Effector memory CD8-positive, alpha-beta T cell (primary cell): ENCODE measurements around the gene DPM2.

Source experiments
- ATAC-seq: fragments of 150-1000 bp; cut with Tn5 transposase; replicated peaks from 2 replicates; pipeline ENCODE4 v1.10.0; 2021; ENCODE audit warnings: mild to moderate bottlenecking, moderate library complexity
- DNase-seq, 3 experiments: peaks; one replicate each; pipeline ENCODE4 v3.0.0; 2021
- H3K27ac Mint-ChIP-seq, 2 donors: one replicate each; pipeline ENCODE4 v1.8.0; 2022; ENCODE audit warnings: mild to moderate bottlenecking in 2 of 2, mixed read lengths in 2 of 2, moderate library complexity in 2 of 2
- H3K27me3 Mint-ChIP-seq, 2 donors: one replicate each; pipeline ENCODE4 v1.8.0; 2022; ENCODE audit warnings: mixed read lengths in 2 of 2
- H3K36me3 Mint-ChIP-seq: one replicate; pipeline ENCODE4 v1.8.0; 2022; ENCODE audit warnings: mild to moderate bottlenecking, moderate library complexity, mixed read lengths; ENCODE audit not compliant: insufficient read depth
- H3K4me1 Mint-ChIP-seq, 2 donors: one replicate each; pipeline ENCODE4 v1.8.0; 2022; ENCODE audit warnings: low read depth in 2 of 2, mixed read lengths in 2 of 2
- H3K4me3 Mint-ChIP-seq, 2 donors: one replicate each; pipeline ENCODE4 v1.8.0; 2022; ENCODE audit warnings: mild to moderate bottlenecking in 2 of 2, mixed read lengths in 2 of 2, moderate library complexity in 2 of 2
- H3K9me3 Mint-ChIP-seq, 2 donors: one replicate each; pipeline ENCODE4 v1.8.0; 2022; ENCODE audit warnings: mixed read lengths in 2 of 2

The DPM2 gene

GRCh38 chr9:127943011-127943662 is 5.5 kb upstream of the DPM2 start:
- peak overlapping the region in 1 of 2 donors; percentile 19 for H3K4me3 Mint-ChIP-seq
- H3K36me3 Mint-ChIP-seq, result peaks cover 80% of the 10 kb centered on the region
- no peaks in the 10 kb centered on the region for H3K27me3 Mint-ChIP-seq
- peaks cover 12 to 19% of the 10 kb centered on the region in 2 donors for H3K4me1 Mint-ChIP-seq
- peak overlapping the region; percentile 1 to 15 for H3K27ac Mint-ChIP-seq
- DNase-seq, result no peak
- ATAC-seq, result no peak
- no peaks in the 10 kb centered on the region for H3K9me3 Mint-ChIP-seq

DNA sequence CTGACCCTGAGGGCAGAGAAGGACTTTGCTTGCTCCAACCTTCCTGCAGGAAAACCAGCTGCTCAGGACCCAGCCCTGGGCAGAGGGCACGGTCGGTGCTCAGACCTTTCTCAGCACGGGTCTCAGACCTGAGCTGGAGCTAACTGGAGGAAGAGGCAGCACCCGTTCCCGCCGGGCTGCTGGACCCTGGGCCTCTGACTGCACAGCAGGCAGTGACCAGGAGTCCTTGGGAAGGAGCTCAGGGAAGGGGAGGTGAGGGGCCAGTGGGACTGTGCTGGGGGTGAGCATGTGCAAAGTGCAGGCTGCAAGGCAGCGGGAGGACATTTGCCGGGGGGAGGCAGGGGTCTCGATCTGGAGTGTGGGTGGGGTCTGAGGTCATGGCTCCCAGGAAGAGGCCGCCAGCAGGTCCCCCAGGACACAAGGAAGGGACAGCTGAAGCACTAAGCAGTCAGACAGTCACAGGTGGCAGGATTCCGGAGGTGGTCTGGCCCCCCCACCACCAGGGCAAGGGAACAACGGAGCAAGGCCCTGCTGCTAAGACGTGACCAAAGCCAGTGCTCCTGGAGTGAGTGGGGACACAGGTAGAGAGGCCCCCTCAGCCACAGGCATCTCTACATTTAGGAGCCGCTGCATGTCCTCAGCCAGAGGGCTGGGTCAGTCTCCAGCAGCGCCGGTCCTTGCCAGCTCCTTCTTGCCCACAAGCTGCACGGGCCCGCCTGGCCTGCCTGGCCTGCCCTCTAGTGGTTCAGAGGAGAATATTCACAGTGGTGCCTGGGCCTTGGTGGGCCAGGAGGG is 4.8 kb upstream of the DPM2 start:
- Mint-ChIP-seq H3K9me3 (no peaks in the 10 kb centered on the region), H3K4me1 (peaks cover 14 to 19% of the 10 kb centered on the region in 2 donors), H3K4me3 (no peak overlapping the region), H3K36me3 (peaks cover 80% of the 10 kb centered on the region), H3K27ac (peak overlapping the region; percentile 1 to 15), H3K27me3 (no peaks in the 10 kb centered on the region)
- ATAC-seq (peak; percentile 56), DNase-seq (peak; percentile 40 to 56 (median 46))

GRCh38 chr9:127941961-127942215 is 4.2 kb upstream of the DPM2 start:
- no peak for DNase-seq
- Mint-ChIP-seq H3K4me3 (no peak overlapping the region), H3K27ac (peak overlapping the region in 1 of 2 donors; percentile 55), H3K4me1 (peaks cover 18 to 24% of the 10 kb centered on the region in 2 donors), H3K9me3 (no peaks in the 10 kb centered on the region), H3K36me3 (peaks cover 82% of the 10 kb centered on the region), H3K27me3 (no peaks in the 10 kb centered on the region)
- ATAC-seq, result no peak

DNA sequence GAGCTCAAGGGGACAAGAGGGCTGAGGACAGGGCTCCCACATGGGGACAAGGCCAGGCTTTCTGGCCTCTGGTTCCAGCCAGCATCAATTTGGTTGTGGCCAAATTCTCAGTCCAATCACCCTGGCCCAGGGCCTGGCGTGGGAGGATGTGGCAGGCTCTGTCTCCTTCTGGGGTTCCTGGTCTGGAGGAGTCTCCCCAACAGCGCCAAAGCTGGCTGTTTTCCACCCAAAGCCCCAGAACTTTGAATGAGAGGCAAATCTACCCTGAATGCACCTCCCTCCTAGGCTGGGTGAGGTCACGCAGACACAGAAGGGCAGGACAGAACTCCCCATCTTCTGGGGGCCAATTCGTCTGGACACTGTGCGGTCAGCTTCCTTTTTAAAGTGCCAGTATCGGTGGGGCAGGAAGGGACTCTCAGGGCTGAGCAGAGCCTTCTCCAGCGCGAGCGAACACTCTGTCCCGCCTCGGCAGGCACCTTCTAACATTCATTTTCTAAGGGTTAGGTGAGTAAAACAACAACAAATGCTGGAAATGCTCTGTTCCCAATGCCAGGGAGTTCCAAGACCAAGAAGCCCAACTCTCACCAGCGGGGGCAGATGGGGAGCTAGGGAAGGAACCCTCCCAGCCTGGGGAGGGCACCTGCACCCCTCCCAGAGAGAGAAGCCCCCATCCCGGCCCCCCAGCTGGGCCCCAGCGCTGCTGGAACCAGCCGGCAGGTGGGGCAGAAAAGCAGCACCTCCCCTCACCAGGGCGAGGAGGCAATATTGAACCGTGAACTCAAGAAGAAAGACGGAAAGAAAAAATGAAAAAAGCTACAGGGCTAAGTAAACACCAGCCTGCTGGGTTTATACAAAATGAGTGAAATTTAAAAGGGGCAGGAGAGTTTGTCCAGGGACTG is 3.7 kb upstream of the DPM2 start:
- no peaks in the 10 kb centered on the region for H3K27me3 Mint-ChIP-seq
- peak overlapping the region in 1 of 2 donors; percentile 55 for H3K27ac Mint-ChIP-seq
- peaks cover 81% of the 10 kb centered on the region for H3K36me3 Mint-ChIP-seq
- no peak overlapping the region for H3K4me3 Mint-ChIP-seq
- H3K4me1 Mint-ChIP-seq, result peaks cover 24 to 30% of the 10 kb centered on the region in 2 donors
- no peak for ATAC-seq
- H3K9me3 Mint-ChIP-seq, result no peaks in the 10 kb centered on the region
- DNase-seq, result no peak

GRCh38 chr9:127940593-127940992 is 2.9 kb upstream of the DPM2 start:
- Mint-ChIP-seq H3K9me3 (no peaks in the 10 kb centered on the region), H3K27ac (peak overlapping the region in 1 of 2 donors; percentile 49), H3K27me3 (no peaks in the 10 kb centered on the region), H3K4me1 (peaks cover 31 to 37% of the 10 kb centered on the region in 2 donors), H3K4me3 (no peak overlapping the region), H3K36me3 (peaks cover 78% of the 10 kb centered on the region)
- ATAC-seq (no peak), DNase-seq (no peak)

GRCh38 chr9:127938298-127938690 is 640 bp upstream of the DPM2 start:
- Mint-ChIP-seq H3K36me3 (peaks cover 63% of the 10 kb centered on the region), H3K4me1 (peaks cover 40 to 41% of the 10 kb centered on the region in 2 donors), H3K4me3 (peak overlapping the region in 1 of 2 donors; percentile 68), H3K27me3 (no peaks in the 10 kb centered on the region), H3K27ac (peak overlapping the region; percentile 87 to 89), H3K9me3 (no peaks in the 10 kb centered on the region)
- no peak for ATAC-seq
- DNase-seq, result no peak

DNA sequence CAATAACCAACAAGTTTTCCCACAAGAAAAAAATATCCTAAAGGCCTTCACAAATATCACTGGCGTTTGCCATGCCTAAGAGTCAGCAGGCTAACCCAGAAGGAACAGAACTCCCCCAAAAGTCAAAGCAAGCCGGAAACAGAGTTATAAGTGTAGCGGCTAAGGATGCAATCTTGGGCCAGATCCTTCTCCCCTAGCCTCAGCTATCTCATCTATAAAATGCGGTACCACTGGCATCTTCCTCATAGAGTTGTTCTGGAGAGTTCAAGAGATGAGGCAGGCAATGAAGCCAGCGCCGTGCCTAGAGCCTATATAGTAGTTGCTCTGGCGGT is 632 bp downstream of the DPM2 start:
- DNase-seq (no peak), ATAC-seq (no peak)
- Mint-ChIP-seq H3K27ac (peak overlapping the region; percentile 87 to 89), H3K36me3 (peaks cover 56% of the 10 kb centered on the region), H3K4me1 (peaks cover 38 to 41% of the 10 kb centered on the region in 2 donors), H3K4me3 (peak overlapping the region; percentile 86 to 87), H3K9me3 (no peaks in the 10 kb centered on the region), H3K27me3 (no peaks in the 10 kb centered on the region)

DNA sequence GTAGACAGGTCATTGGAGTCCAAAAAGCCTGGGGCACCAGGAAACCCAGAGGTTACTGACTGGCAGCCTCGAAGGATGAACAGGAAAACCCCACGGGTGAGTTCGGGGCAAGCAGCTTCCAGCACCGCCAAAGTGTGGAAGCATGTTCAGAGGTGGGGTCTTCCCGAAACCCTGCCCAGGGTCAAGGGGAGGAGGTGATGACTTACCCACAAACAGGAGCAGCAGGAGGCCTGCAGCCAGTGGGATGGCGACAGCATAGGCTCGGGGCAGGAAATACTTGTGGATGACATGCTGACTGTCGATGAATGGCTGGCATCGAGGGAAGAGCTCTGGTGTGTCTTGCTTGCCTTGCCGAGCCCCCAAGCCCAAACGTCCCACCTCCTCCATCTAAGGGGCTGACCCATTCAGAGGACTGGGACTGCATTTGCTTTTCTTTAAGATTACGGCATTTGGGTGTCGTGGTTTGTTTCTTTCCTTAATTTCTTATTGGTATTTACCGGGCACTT is 1.3 kb downstream of the DPM2 start:
- H3K27me3 Mint-ChIP-seq, result no peaks in the 10 kb centered on the region
- ATAC-seq (no peak), DNase-seq (no peak)
- peaks cover 41 to 43% of the 10 kb centered on the region in 2 donors for H3K4me1 Mint-ChIP-seq
- H3K27ac Mint-ChIP-seq, result peak overlapping the region; percentile 78 to 87
- H3K9me3 Mint-ChIP-seq, result no peaks in the 10 kb centered on the region
- H3K4me3 Mint-ChIP-seq, result peak overlapping the region; percentile 86 to 87
- H3K36me3 Mint-ChIP-seq, result peaks cover 59% of the 10 kb centered on the region

GRCh38 chr9:127935765-127936221 is 1.9 kb downstream of the DPM2 start:
- H3K4me3 Mint-ChIP-seq, result peak overlapping the region; percentile 86 to 87
- no peaks in the 10 kb centered on the region for H3K9me3 Mint-ChIP-seq
- no peak for ATAC-seq
- peaks cover 45 to 47% of the 10 kb centered on the region in 2 donors for H3K4me1 Mint-ChIP-seq
- H3K36me3 Mint-ChIP-seq, result peaks cover 63% of the 10 kb centered on the region
- H3K27ac Mint-ChIP-seq, result peak overlapping the region; percentile 78 to 87
- no peaks in the 10 kb centered on the region for H3K27me3 Mint-ChIP-seq
- no peak for DNase-seq

GRCh38 chr9:127934986-127935385 is 2.7 kb downstream of the DPM2 start:
- H3K36me3 Mint-ChIP-seq, result peaks cover 60% of the 10 kb centered on the region
- DNase-seq, result no peak
- no peak overlapping the region for H3K27ac Mint-ChIP-seq
- H3K9me3 Mint-ChIP-seq, result no peaks in the 10 kb centered on the region
- peaks cover 46 to 47% of the 10 kb centered on the region in 2 donors for H3K4me1 Mint-ChIP-seq
- ATAC-seq, result no peak
- H3K27me3 Mint-ChIP-seq, result no peaks in the 10 kb centered on the region
- peak overlapping the region in 1 of 2 donors; percentile 86 for H3K4me3 Mint-ChIP-seq

GRCh38 chr9:127934248-127934647 is 3.4 kb downstream of the DPM2 start:
- peak overlapping the region; percentile 29 to 62 for H3K4me3 Mint-ChIP-seq
- peaks cover 54% of the 10 kb centered on the region for H3K36me3 Mint-ChIP-seq
- DNase-seq (no peak), ATAC-seq (no peak)
- no peaks in the 10 kb centered on the region for H3K27me3 Mint-ChIP-seq
- peaks cover 47 to 50% of the 10 kb centered on the region in 2 donors for H3K4me1 Mint-ChIP-seq
- no peaks in the 10 kb centered on the region for H3K9me3 Mint-ChIP-seq
- peak overlapping the region in 1 of 2 donors; percentile 61 for H3K27ac Mint-ChIP-seq

- H3K27me3 Mint-ChIP-seq, result peaks cover 0 to under 1% of the 10 kb centered on the region in 2 donors
- DNase-seq, result no peak
- H3K27ac Mint-ChIP-seq, result peak overlapping the region; percentile 39 to 81
- H3K36me3 Mint-ChIP-seq, result peaks cover 36% of the 10 kb centered on the region
- ATAC-seq, result peak; percentile 38
- peak overlapping the region; percentile 78 to 85 for H3K4me3 Mint-ChIP-seq
- H3K9me3 Mint-ChIP-seq, result no peaks in the 10 kb centered on the region
- H3K4me1 Mint-ChIP-seq, result peaks cover 27 to 34% of the 10 kb centered on the region in 2 donors
These were observed 6.4 kb downstream of the DPM2 start for GRCh38 chr9:127931092-127931881.
